Effector CD8-positive, alpha-beta T cell (primary cell): ENCODE results near the gene ELMOD1.

Experiments used
- DNase-seq: peaks from one replicate; lab custom pipeline; 2025; lab: John Stamatoyannopoulos, UW

The ELMOD1 gene

DNA sequence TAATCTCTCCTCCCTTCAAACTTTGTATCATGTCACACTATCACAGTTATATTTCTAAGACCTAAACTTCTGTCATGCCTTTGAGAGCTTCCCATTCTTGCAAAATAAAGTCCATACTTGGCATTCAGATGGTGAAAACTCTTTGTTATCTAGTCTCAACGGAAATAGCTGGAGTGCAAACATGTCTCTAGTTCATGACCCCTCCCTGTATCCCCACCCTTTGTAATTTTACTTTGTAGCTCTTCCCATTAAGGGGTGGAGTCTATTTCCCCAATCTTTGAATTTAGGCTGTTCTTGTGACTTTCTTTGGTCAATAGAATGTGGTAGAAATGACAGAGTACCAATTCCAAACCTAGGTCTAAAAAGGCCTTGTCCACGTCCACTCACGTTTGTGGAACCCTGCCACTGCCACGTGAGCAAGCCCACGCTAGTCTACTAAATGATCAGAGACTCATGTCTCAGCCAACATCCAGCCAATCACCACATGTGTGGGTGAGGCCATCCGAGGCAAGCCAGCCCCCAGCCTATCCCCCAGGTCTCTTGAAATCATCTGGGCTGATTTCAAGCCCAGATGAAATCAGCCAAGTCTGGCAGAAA lies 97.5 kb downstream of the ELMOD1 start:
- DNase-seq = no peak

DNA sequence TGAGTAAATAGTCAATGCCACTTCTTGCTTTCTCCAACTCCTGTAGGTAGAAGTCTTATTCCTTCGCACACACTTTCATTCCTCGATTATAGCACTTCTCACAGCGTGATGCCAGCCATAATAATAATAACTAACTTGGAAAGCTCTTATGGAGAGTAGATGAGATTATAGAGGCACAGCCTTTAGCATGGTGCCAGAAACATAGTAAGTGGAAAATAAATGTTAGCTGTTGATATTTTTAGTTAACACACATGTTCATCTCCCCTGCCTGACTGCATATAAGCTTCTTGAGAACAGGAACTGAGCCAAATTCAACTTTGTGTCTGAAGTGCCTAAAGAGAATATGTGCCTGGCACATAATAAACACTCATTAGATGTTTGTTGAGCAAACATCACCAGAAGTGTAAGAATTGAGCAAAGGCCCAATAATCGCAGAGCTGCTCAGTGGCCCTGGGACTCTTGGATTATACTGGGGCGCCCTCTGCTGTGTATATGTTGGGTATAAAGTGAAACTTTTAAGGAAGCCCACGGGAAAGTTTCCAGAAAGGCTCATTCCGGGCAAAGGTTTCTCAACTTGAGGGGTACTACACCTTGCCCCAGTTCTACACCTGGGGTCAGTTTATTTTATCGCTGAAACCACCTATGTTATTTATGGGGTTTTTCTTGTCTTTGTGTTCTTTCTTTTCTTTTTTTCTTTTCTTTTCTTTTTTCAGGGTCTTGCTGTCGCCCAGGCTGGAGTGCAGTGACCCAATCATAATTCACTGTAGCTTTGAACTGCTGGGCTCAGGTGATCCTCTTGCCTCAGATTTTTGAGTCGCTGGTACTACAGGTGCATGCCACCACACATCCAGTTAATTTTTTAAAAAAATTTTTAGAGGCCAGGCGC lies 98.6 kb downstream of the ELMOD1 start:
- peak; percentile 17 for DNase-seq

DNA sequence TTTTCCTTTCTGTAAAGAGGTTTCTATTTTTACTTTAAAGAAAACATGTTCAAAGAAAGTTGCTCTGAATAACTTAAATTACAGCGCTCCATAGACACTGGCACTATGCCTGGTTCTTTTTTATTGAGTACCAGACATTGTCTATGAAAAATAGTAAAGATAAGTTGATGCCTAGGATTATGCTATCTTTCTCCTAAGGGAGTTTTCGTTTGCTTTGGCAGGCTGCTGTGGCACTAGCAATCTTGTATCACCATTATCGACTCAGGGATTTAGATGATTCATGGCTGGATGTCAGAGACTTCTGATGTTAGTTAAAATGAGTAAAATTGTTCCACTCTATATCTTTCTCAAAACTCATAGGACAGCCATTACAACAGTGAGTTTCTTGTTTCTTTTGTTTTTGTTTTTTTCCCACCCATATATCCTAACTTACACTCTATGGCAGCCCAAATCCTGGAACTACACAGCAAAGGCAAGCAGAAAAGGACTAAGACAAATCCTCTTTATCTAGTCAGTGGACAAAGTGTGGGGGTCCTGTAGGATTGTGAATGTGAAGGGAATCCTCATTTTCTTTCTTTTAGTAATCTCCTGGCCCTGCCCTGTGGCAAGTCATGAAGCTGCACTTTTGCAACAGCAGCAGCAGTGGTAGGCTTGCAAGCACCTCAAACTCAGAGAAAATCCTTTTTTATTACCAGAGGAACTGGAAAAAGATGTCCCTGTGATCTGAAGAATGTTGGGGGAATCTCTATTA lies 100.2 kb downstream of the ELMOD1 start:
- no peak for DNase-seq

DNA sequence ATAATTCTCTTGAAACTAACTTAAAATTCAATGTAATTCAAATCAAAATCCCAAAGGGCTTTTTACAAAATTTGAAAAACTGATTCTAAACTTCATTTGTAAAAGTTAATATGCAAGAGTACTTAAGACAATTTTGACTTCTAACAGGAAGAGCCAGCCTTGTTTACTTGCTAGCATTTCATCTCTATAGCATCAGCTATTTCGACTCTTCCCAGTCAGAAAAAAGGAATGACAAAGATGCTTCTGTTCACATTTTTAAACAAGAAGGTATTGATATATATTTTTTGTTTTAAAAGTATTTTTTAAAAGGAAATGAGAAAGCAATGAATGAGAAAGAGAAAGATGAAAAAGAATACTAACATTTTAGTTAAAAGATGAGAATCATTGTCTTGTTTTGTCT lies 104.5 kb downstream of the ELMOD1 start:
- DNase-seq = no peak

DNA sequence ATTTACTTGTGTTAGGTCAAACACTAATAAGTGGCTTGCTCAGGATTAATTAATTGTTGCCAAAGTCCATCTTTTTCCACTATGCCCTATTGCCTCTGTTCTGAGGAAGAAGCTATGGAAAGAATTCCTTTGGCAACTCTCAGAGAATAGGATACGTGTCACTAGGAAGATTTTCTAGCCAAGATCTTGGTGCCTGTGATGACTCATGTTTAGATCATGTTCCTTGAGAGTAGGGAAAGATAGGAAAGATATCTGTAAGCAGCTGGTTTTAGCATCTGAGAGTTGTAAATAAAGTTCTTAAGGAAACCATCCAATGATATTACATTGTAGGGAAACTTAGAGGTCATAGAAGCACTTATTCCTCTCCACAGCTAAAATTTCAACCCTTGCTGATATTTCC lies 105.2 kb downstream of the ELMOD1 start:
- DNase-seq = no peak

DNA sequence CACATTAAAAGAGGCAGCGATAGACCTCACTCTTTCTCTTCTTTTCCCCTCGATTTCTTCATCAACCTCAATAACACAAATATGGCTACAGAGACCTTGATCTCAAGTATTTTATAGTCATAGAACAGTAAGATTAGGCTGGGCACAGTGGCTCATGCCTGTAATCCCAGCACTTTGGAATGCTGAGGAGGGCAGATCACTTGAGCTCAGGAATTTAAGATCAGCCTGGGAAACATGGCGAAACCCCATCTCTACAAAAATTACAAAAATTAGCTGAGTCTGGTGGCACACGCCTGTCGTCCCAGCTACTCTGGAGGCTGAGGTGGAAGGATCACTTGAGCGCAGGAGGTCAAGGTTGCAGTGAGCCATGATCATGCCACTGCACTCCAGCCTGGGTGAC lies 106.3 kb downstream of the ELMOD1 start:
- DNase-seq = no peak

DNA sequence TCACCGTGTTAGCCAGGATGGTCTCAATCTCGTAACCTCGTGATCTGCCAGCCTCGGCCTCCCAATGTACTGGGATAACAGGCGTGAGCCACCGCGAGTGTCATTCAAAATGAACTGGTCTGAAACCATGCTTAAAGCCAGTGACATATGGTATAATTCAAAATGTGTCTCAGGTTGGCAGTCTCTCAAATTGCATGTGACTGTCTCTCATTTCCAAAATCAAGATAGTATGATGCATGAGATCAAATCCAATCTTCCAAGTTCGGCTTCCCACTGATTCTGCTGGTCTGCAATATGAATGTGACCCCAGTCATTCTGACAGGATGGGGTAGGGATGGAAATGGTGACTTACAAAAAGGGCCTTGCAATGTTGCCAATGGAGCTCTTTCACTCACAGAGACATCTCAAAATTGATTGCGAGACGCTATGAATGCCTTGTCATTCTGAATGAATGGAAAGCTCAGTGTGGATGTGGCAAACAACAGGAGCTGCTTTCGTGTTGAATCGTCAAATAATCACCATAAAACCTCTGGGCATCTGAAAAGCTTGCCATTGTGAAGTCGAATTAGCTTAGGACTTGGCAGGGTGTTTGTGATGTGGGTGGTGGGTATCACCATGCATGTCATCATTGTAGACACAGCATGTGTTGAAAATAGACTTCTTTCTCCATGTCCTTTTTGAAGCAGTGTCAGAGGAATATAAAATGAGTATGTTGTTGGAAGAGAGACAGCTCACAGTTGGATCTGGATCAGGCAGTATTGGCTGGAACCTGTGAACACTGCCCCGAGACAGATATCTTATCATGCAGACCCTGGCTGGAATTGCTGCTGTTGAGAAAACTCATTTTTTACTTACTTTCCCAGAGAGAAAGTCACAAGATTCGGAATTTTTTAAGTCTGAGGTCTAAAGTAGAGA lies 108.7 kb downstream of the ELMOD1 start:
- no peak for DNase-seq

DNA sequence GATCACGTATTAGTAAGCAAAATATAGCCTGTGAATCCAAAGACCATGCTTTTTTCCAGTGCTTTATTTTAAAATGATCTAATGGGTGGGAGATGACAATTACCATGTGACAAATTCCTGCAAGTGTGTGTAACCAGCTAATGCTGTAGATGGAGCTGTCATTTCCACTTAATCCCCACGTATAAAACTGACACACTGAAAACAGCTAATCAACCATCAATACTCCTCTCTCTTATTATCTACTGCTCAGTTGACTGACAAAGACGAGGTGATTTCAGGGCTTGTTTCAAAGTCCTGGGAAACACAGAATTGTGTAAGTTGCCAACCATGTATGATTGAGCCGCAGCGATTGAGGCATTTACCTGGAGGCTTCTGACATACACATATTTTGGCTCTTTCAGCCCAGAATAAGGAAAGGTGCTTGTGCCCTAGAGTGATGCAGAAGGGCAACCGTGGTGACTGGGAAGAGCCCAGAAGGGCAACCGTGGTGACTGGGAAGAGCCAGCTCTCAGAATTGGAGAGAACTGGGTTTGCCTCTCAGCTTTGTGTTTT lies 111.2 kb downstream of the ELMOD1 start:
- DNase-seq = no peak

DNA sequence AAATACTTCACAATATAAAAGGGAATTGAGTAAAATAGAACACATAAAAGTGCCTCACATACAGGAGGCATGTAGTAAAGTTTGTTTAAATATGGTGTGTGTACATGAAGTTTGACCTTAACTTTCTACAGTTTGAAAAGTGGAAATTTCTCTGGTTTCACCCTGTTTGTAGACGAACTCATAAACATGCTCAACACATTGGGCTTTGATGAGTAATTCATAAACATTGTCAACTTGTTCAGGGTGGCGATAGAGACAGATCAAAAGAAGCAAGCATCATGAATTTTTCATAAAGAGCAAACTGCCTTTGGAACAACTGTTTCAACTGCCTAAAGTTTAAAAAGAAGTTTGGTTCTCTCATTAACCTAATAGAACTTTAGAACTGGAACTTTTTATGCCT lies 111.8 kb downstream of the ELMOD1 start:
- no peak for DNase-seq

DNA sequence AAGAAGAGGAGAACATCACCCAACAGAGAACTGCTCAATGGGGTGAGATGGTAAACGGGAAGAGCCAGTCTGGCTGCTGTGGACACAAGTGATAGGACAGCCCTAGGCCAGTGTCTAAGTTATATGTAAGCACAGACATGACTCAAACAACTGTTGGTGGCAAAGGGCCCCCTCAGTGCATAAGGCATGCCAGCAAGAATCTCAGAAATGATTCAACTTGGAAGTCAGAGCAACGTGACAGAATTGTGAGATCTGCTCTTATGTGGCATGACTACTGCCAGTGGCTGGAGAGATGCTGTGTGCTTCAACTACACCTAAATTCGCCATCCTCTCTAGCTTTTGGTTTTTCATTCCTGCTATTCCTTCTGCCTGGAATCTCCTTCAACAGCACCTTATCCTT lies 113.5 kb downstream of the ELMOD1 start:
- no peak for DNase-seq

DNA sequence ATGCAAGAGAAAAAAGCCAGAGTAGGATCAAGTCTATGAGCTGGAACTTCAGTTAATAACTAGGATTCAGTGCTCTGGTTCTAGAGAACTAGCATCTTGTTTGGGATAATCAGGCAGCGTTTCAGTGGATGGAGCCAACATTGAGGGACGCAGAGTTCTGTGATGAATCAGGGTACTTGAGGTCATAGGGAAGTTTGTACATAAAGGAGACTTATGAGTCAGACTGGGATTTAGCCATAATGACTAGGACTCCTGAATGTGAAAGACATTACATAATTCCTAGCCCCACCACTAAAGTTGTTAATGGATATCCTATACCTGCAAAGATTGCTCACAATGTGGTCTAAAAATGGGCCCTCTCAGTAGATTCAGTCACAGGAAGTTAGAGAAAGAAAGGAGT lies 114.1 kb downstream of the ELMOD1 start:
- no peak for DNase-seq

DNA sequence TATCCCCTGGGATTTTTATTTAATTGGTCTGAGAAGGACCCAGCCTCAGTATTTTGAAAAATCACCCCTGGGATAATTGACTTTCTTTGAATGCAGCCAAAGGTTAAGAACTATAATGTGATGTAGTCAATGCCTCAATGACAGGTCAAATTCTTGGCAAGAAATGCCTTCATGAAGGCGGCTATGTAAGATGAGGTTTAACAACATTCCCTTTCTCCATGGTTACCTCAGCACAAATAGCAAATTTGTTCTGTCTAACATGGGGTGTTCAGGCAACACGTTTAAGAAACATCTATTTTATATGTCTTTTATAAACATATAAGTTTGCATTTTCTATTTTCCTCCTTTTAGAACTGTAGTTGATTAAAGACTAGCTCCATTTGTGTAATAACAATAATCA lies 115.6 kb downstream of the ELMOD1 start:
- DNase-seq = no peak

DNA sequence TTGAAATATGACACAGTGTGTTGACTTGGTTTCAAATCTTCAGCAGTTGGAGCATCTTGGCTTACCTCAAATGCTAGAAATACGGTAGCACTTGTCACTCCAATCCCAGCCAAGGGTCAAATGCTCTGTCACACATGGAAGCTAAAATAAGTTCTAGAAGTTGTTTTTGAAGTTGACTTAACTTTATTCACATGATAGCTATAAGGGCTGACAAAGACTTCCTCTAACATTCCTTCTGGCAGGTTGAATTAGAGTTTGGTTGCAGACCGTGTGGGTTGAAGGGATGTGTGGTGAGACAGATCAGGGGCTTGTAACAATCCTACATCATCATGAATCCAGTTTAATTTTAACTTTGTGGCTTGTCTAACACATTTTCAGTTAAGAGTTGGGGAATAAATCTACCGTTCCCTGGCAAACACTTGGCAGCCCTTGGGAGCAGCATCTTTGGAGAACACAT lies 116.3 kb downstream of the ELMOD1 start:
- no peak for DNase-seq

DNA sequence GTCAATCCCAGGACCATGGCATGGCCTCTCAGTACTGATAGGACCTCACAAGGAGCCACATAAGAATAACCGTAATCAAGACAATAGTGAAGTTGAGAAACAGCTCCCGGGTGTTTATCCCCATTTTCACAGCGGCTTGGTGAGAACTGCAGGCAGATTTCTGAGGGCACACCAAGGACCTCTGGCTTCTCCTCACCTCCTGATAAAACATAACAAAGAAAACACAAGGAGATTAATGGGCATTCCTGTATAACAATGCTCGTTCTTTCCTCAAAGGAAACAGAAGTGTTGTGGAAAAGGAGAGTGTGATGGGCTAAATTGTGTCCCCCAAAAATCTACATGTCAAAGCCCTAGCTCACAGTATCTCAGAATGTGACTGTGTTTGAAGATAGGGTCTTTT lies 116.9 kb downstream of the ELMOD1 start:
- DNase-seq = no peak

DNA sequence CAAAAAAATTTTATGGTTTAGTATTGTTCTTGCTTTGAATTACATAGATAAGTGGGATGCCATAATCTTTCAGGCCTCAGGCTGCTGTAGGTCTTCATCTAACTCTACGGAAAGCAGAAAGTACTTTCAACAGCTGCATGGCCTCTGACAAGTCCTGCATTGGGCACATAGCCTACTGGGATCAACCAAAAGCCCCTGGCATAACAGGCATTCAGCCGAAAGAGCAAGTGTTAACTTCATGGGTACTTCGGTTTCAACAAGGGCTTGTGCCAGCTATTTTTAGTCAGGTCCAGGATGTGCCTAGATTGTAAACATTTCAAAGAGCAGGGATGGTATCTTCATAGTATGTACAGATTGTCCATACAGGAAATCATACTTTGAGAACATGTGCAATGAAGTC lies 117.8 kb downstream of the ELMOD1 start:
- no peak for DNase-seq

DNA sequence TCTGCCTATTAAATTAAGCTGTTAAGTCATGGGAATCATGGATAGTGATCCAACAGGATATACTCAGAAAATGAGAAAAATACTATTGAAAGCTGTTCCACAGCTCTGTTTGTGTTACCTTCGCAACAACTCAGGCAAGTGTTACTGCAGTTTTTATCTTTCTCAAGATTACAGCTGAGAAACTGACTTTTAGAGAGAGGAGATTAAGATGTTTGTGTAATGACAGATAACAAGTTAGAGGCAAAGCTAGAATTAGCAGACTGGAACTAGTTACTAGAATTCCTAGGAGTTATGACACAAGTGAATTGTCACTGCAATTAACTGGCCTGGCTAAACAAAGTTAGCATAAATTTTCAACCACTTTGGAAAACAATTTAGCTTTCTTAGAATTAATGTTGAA lies 119.4 kb downstream of the ELMOD1 start:
- no peak for DNase-seq

DNA sequence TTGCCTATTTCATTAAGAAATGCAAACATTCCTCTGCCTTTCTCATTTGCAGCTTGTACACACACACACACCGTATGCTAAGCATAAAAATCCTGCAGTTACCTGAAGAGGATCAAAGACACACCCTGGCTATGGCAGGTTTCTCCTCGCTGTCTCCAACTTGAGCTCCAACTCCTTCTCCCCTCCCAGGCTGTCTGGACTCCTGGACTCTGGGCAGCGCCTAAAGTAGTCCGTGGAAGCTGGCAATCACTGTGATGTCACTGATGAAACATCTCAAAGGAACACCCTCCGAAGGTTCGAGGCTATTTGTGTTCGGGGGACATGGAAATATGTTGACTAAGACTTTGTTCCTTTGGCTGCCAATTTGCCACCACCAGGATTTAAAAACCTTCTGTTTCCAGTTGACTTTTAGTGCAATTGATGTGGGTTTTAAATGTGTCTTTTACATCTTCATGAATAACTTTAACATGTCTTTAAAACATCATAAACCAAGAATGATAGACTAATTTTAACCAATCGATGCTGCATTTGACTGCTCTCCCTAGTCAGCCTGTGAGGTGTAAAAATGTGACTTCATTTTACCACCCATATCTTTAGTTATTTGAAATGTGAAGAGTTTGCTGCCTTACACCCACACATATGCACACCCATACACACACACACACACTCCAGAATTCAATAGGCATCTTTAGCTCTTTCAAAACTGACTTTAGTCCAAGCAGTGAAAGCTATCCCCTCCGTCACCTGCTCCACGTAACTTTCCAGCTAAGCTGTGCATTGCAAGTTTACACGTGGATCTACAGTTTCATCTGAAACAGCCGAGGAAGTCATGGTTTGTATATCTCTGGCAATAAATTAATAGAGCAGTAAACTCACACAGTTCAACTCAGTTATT lies 121.2 kb downstream of the ELMOD1 start, which contains the start of gene SLN:
Gene SLN, minus strand, starts transcription at position 196 of the 895 bp plus-strand sequence.
- DNase-seq = no peak

DNA sequence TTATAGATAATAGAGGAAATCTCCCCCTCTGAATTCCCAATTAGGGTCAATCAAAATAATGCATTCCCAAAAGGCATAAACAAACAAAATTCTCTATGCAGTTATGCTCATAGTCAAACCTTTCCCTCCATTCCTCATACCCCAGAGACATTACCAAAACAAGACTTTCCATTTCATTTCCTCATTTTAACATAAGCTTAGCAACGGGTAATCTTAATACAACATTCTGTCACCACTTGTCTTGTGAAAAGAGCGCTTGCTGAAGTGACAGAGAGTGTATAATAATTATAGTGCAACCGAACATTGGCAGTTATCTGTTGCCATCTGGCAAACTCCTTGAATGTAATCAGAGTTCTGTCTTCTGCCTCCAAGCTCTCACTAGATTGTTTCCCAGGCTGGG lies 122.1 kb downstream of the ELMOD1 start:
- no peak for DNase-seq
